GM12878 (cell line): ENCODE measurements around the gene CFAP58. TPM values are rescaled to one million over a fixed set of nuclear protein-coding genes. Genes with fewer than 3 reads are reported as not detected.

Source experiments
- ATAC-seq: fragments of 200-7000 bp; cut with Tn5 transposase; 3 replicates; pipeline ENCODE4 v1.9.1; 2020; ENCODE audit warnings: mild to moderate bottlenecking, moderate library complexity
- BruUV-seq: library from RNA; stranded (reverse); fragments of 400-500 nt; replicated peaks from 2 replicates; lab custom pipeline; 2021; lab: Mats Ljungman, UMichigan
- CTCF ChIA-PET: fragments of 300-600 bp; sonication (Branson Sonifier 250); formaldehyde crosslinking; extraction: SDS; loops from one replicate; lab custom pipeline; 2021; ENCODE audit warnings: inconsistent platforms; lab: Yijun Ruan, JAX
- POLR2A ChIA-PET: fragments of 350-600 bp; formaldehyde crosslinking; extraction: SDS; loops from one replicate; lab custom pipeline; 2021; ENCODE audit warnings: inconsistent platforms; lab: Charles Lee
- RAD21 ChIA-PET: fragments of 300-600 bp; sonication (Branson Sonifier 250); formaldehyde crosslinking; loops from one replicate; lab custom pipeline; 2023; ENCODE audit warnings: antibody characterized with exemption; ENCODE audit not compliant: unreplicated experiment; lab: Charles Lee
- SMC1A ChIA-PET: fragments of 300-600 bp; sonication (Branson Sonifier 250); formaldehyde crosslinking; loops from one replicate; lab custom pipeline; 2023; ENCODE audit not compliant: unreplicated experiment, uncharacterized antibody; lab: Charles Lee
- DNase-seq: peaks from one replicate; pipeline ENCODE4 v3.0.0-alpha.2; 2011; ENCODE audit warnings: low read depth, low spot score
- FAIRE-seq: peaks from 3 replicates; lab custom pipeline; 2011; peaks lifted over from hg19 to GRCh38; lab: Jason Lieb, UNC
- H2AFZ ChIP-seq: 2 replicates; pipeline ENCODE4 v1.6.0; 2011; ENCODE audit warnings: low read depth, low read length, control low read depth; ENCODE audit not compliant: control insufficient read depth
- H3K27ac ChIP-seq: 2 replicates; pipeline ENCODE4 v1.5.1; 2011; ENCODE audit warnings: control low read depth; ENCODE audit not compliant: control insufficient read depth, insufficient read depth
- H3K27me3 ChIP-seq, 2 experiments: replicated peaks in 1 of 2; 2 replicates each; pipeline versions ENCODE4 v1.6.0 to v1.6.1; 2011; ENCODE audit warnings: low read length in 1 of 2; ENCODE audit not compliant: control insufficient read depth in 2 of 2, insufficient read depth in 2 of 2
- H3K36me3 ChIP-seq, 2 experiments: 2 replicates each; pipeline ENCODE4 v1.5.1; 2011; ENCODE audit warnings: low read length in 1 of 2; ENCODE audit not compliant: control insufficient read depth in 2 of 2, insufficient read depth in 2 of 2
- H3K4me1 ChIP-seq: 2 replicates; pipeline ENCODE4 v1.6.1; 2011; ENCODE audit warnings: mild to moderate bottlenecking, low read length, moderate library complexity, mixed read lengths; ENCODE audit not compliant: control insufficient read depth, insufficient read depth
- H3K4me2 ChIP-seq: 2 replicates; pipeline ENCODE4 v1.6.0; 2011; ENCODE audit warnings: control low read depth; ENCODE audit not compliant: control insufficient read depth, insufficient read depth
- H3K4me3 ChIP-seq: fragments of 200-600 bp; sonication (generic); 2 replicates; pipeline ENCODE4 v1.5.1; 2016
- H3K79me2 ChIP-seq: 2 replicates; pipeline ENCODE4 v1.6.0; 2011; ENCODE audit warnings: low read length; ENCODE audit not compliant: control insufficient read depth, insufficient read depth
- H3K9ac ChIP-seq: 2 replicates; pipeline ENCODE4 v1.8.0; 2011; ENCODE audit warnings: low read length, control low read depth, mixed read lengths; ENCODE audit not compliant: control insufficient read depth, insufficient read depth
- H3K9me3 ChIP-seq: replicated peaks from 3 replicates; pipeline ENCODE4 v1.5.1; 2011; ENCODE audit warnings: mild to moderate bottlenecking, low read length; ENCODE audit not compliant: control insufficient read depth, insufficient read depth
- H4K20me1 ChIP-seq: 2 replicates; pipeline ENCODE4 v1.6.0; 2011; ENCODE audit not compliant: control insufficient read depth, insufficient read depth
- CHD4 ChIP-seq: fragments of 200-600 bp; sonication (generic); IDR thresholded peaks from 2 replicates; pipeline ENCODE4 v1.6.1; 2016; ENCODE audit warnings: mild to moderate bottlenecking
- EP300 ChIP-seq, 2 experiments: fragments of 150-350 bp in 1 of 2; IDR thresholded peaks; 2 replicates each; pipeline ENCODE4 v1.6.1; 2011 to 2012; ENCODE audit warnings: low read depth in 2 of 2, low read length in 2 of 2, borderline replicate concordance in 1 of 2, improper control_type of control experiment in 1 of 2, inconsistent platforms in 1 of 2; ENCODE audit not compliant: control insufficient read depth in 1 of 2
- FOXK2 ChIP-seq: fragments of 450-650 bp; IDR thresholded peaks from 2 replicates; pipeline ENCODE4 v1.6.1; 2017; ENCODE audit warnings: mild to moderate bottlenecking, moderate library complexity
- GABPA ChIP-seq: IDR thresholded peaks from 2 replicates; pipeline ENCODE4 v1.6.1; 2014; ENCODE audit warnings: antibody characterized with exemption, low read depth, mild to moderate bottlenecking, inconsistent platforms
- IKZF2 ChIP-seq, 2 experiments: fragments of 450-650 bp; IDR thresholded peaks; 2 replicates each; pipeline ENCODE4 v1.6.1; 2017; ENCODE audit warnings: mild to moderate bottlenecking in 2 of 2, moderate library complexity in 2 of 2
- KLF5 ChIP-seq: fragments of 450-650 bp; IDR thresholded peaks from 2 replicates; pipeline ENCODE4 v1.6.1; 2014; ENCODE audit warnings: mild to moderate bottlenecking; ENCODE audit not compliant: partially characterized antibody
- MTA2 ChIP-seq: fragments of 450-650 bp; IDR thresholded peaks from 2 replicates; pipeline ENCODE4 v1.6.1; 2016; ENCODE audit warnings: low read depth, mild to moderate bottlenecking, moderate library complexity
- NRF1 ChIP-seq: conservative IDR thresholded peaks from 2 replicates; pipeline ENCODE4 v1.6.1; 2011; ENCODE audit warnings: mild to moderate bottlenecking, low read depth, low read length, improper control_type of control experiment
- POLR2AphosphoS2 ChIP-seq: IDR thresholded peaks from 2 replicates; pipeline ENCODE4 v1.6.1; 2011; ENCODE audit warnings: low read depth, mild to moderate bottlenecking, low read length, improper control_type of control experiment, moderate library complexity
- WGBS: methylation state at CpG from one replicate; pipeline ENCODE4 v1.1.6; 2016; ENCODE audit warnings: low lambda C conversion rate; ENCODE audit not compliant: insufficient replicate concordance, insufficient coverage; ENCODE audit errors: missing lambda C conversion rate; 5-methylcytosine and 5-hydroxymethylcytosine counted together
- in situ Hi-C: fragments of 300-500 bp; cut with MboI; formaldehyde crosslinking; loops from 9 replicates; pipeline ENCODE4 v1.14.3; 2018; ENCODE audit warnings: mixed read lengths
- intact Hi-C: fragments of 100-400 bp; cut with micrococcal nuclease; formaldehyde crosslinking; loops from one replicate; pipeline ENCODE4 v1.14.2; 2022; ENCODE audit not compliant: unreplicated experiment
- polyA plus RNA-seq, 11 experiments: library from polyadenylated mRNA; depleted of rRNA in 4 of 11; unstranded in 6 of 11; stranded (reverse) in 5 of 11; fragments of >200 nt; fragmentation: Nextera tagmentation in 4 of 11; fragmentation: Illumina TruSeq in 1 of 11; extraction: Ambion mirVana in 4 of 11; extraction: Trizol in 1 of 11; gene quantifications; 1 replicate in 1 of 11; 2 replicates in 10 of 11; pipeline versions ENCODE4 v1.2.1 to v1.2.3, GENCODE V29; 2011 to 2016; ENCODE audit warnings: inconsistent platforms in 2 of 11, missing spikeins in 2 of 11, low read depth in 1 of 11
- total RNA-seq, 4 experiments: library from RNA; depleted of rRNA in 3 of 4; stranded (reverse); fragments of >200 nt in 3 of 4; fragmentation: Illumina TruSeq in 1 of 4; extraction: Trizol in 1 of 4; gene quantifications; 2 replicates each; pipeline versions ENCODE4 v1.2.1 to v1.2.3, GENCODE V29; 2013 to 2021
- TF ChIP-seq, protein P1 (sequence below): fragments of 450-650 bp; IDR thresholded peaks from 2 replicates; pipeline ENCODE4 v1.6.1; 2017; ENCODE audit warnings: mild to moderate bottlenecking, moderate library complexity
- TF ChIP-seq, protein P2 (sequence below): IDR thresholded peaks from 2 replicates; pipeline ENCODE4 v1.6.1; 2012; ENCODE audit warnings: low read length, inconsistent platforms
- TF ChIP-seq, protein P3 (sequence below): fragments of 450-650 bp; IDR thresholded peaks from 2 replicates; pipeline ENCODE4 v1.6.1; 2017; ENCODE audit warnings: mild to moderate bottlenecking, low read depth, inconsistent platforms; ENCODE audit not compliant: poor library complexity, severe bottlenecking

CFAP58 gene
- total and polyA plus RNA-seq, 10 of the 15 experiments (the other 5 are each of a cell fraction or from before 2014, with no cell fraction given), result 0.03 to 0.35 (median 0.21) TPM

DNA sequence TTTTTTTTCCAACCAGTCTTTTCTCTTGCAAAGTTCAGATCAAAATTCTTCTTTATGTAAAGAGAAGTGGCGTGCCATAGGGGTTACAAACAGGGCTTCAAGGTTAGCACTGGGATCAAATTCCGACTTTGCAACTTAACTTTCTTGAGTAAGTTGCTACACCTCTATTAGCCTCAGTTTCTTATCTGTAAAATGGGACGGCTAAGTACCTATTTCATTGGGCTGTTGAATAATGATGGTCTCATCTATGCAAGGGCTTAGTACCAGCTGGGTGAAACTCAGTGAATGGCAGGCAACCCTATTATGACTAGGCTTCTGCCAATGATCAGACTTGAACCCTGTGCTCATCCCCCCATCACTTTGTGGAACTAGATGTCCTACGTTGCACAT lies 49.3 kb upstream of the CFAP58 start:
- ChIA-PET SMC1A (interaction anchor here (1.9 to 7.3 kb wide), 3 partner anchors 9 to 45 kb away, joined by 7 to 187 read pairs (median 16); partner anchors contain the start of gene CFAP58), CTCF (interaction anchor here (1.3 to 13.3 kb wide), 6 partner anchors 11 to 47 kb away, joined by 3 to 419 read pairs (median 23); partner anchors contain the start of genes CFAP58 and ITPRIP), POLR2A (interaction anchor here (1.6 kb wide), 1 partner anchor 47 kb away, joined by 3 read pairs; no protein-coding TSS in a partner anchor), RAD21 (interaction anchor here (1.0 to 9.0 kb wide), 4 partner anchors 11 to 47 kb away, joined by 3 to 137 read pairs (median 10); partner anchors contain the start of gene CFAP58)
- Histone ChIP-seq H3K4me3 (no peak overlapping the region), H4K20me1 (no peaks in the 10 kb centered on the region), H3K4me2 (no peak overlapping the region), H3K9me3 (no peaks in the 10 kb centered on the region; the same call in 2 of the 3 replicates), H3K79me2 (no peaks in the 10 kb centered on the region), H3K9ac (no peak overlapping the region), H2AFZ (no peak overlapping the region), H3K4me1 (peaks cover 26% of the 10 kb centered on the region), H3K36me3 (peaks cover 0 to 2% of the 10 kb centered on the region in 2 experiments; a peak in 1 of 4 replicates), H3K27ac (no peak overlapping the region), H3K27me3 (peaks cover 0 to 2% of the 10 kb centered on the region in 2 experiments; a peak in 1 of 4 replicates)
- in situ Hi-C loops, result no loop called here
- BruUV-seq, result no TSS peak
- FAIRE-seq (no peak), ATAC-seq (no peak), DNase-seq (no peak)
- 44% methylated on average over 4 of the region's 4 CpGs for WGBS
- intact Hi-C loops, result no loop called here
- TF ChIP-seq, protein P1, sequence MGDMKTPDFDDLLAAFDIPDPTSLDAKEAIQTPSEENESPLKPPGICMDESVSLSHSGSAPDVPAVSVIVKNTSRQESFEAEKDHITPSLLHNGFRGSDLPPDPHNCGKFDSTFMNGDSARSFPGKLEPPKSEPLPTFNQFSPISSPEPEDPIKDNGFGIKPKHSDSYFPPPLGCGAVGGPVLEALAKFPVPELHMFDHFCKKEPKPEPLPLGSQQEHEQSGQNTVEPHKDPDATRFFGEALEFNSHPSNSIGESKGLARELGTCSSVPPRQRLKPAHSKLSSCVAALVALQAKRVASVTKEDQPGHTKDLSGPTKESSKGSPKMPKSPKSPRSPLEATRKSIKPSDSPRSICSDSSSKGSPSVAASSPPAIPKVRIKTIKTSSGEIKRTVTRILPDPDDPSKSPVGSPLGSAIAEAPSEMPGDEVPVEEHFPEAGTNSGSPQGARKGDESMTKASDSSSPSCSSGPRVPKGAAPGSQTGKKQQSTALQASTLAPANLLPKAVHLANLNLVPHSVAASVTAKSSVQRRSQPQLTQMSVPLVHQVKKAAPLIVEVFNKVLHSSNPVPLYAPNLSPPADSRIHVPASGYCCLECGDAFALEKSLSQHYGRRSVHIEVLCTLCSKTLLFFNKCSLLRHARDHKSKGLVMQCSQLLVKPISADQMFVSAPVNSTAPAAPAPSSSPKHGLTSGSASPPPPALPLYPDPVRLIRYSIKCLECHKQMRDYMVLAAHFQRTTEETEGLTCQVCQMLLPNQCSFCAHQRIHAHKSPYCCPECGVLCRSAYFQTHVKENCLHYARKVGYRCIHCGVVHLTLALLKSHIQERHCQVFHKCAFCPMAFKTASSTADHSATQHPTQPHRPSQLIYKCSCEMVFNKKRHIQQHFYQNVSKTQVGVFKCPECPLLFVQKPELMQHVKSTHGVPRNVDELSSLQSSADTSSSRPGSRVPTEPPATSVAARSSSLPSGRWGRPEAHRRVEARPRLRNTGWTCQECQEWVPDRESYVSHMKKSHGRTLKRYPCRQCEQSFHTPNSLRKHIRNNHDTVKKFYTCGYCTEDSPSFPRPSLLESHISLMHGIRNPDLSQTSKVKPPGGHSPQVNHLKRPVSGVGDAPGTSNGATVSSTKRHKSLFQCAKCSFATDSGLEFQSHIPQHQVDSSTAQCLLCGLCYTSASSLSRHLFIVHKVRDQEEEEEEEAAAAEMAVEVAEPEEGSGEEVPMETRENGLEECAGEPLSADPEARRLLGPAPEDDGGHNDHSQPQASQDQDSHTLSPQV, result no peak
- TF ChIP-seq KLF5, result no peak
- no peak for TF ChIP-seq EP300 (IDR thresholded peaks at IDR 0.05; ENCODE audit: borderline replicate concordance in 1 of 2, control insufficient read depth in 1 of 2, low read depth in 2 of 2, low read length in 2 of 2)
- no peak for TF ChIP-seq FOXK2
- TF ChIP-seq IKZF2 (IDR thresholded peaks at IDR 0.05), result no peak
- TF ChIP-seq CHD4, result no peak
- no peak for TF ChIP-seq GABPA
- TF ChIP-seq, protein P2, sequence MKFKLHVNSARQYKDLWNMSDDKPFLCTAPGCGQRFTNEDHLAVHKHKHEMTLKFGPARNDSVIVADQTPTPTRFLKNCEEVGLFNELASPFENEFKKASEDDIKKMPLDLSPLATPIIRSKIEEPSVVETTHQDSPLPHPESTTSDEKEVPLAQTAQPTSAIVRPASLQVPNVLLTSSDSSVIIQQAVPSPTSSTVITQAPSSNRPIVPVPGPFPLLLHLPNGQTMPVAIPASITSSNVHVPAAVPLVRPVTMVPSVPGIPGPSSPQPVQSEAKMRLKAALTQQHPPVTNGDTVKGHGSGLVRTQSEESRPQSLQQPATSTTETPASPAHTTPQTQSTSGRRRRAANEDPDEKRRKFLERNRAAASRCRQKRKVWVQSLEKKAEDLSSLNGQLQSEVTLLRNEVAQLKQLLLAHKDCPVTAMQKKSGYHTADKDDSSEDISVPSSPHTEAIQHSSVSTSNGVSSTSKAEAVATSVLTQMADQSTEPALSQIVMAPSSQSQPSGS, result no peak
- no peak for TF ChIP-seq NRF1
- TF ChIP-seq MTA2, result no peak
- TF ChIP-seq POLR2AphosphoS2, result no peak
- TF ChIP-seq, protein P3, sequence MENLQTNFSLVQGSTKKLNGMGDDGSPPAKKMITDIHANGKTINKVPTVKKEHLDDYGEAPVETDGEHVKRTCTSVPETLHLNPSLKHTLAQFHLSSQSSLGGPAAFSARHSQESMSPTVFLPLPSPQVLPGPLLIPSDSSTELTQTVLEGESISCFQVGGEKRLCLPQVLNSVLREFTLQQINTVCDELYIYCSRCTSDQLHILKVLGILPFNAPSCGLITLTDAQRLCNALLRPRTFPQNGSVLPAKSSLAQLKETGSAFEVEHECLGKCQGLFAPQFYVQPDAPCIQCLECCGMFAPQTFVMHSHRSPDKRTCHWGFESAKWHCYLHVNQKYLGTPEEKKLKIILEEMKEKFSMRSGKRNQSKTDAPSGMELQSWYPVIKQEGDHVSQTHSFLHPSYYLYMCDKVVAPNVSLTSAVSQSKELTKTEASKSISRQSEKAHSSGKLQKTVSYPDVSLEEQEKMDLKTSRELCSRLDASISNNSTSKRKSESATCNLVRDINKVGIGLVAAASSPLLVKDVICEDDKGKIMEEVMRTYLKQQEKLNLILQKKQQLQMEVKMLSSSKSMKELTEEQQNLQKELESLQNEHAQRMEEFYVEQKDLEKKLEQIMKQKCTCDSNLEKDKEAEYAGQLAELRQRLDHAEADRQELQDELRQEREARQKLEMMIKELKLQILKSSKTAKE, result no peak
